ENCODE results near the gene ZNG1C.
"Not testable (repeated sequence)": the region's sequence is repeated elsewhere in the genome, so short reads cannot be mapped to it uniquely, and the experiment has no call there.

ZNG1C gene

DNA sequence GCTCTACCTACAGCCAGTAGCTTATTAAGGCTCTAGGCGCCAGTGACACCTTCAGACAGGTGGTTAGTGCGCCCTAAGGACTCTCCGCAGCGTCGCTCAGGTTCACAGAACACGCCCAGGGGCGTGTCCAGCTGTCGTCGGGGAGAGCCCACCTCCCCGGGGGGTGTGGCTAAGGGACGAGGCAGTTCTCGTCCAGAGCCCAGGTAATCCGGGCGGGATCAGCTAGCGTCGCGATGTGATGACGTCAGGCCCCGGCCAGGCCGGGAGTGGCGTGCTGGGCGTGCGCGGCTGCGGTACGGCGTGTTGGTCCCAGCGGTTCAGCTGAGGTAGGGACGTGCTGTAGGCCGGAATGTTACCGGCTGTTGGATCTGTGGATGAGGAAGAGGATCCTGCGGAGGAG lies at the start of gene ZNG1C:
Gene ZNG1C, plus strand, starts transcription at position 301 of the 400 bp plus-strand sequence. Its CDS starts 49 bp downstream, at position 350.
- not testable (repeated sequence) for H3K27ac ChIP-seq; H2AFZ ChIP-seq (ENCODE audit: low read depth); H3K4me2 ChIP-seq; H3K9ac ChIP-seq; H3K36me3 ChIP-seq (ENCODE audit: insufficient read depth); H3K79me2 ChIP-seq (ENCODE audit: insufficient read depth, low read depth); H4K20me1 ChIP-seq (ENCODE audit: insufficient read depth); H3K27me3 ChIP-seq (ENCODE audit: insufficient read depth, low read depth); H3K4me3 ChIP-seq (IDR thresholded peaks at IDR 0.05; ENCODE audit: insufficient read depth, low read depth, low read length); H3K4me1 ChIP-seq (ENCODE audit: low read depth, poor library complexity, severe bottlenecking)

- H3K9ac ChIP-seq; H3K27ac ChIP-seq; H3K4me2 ChIP-seq; H2AFZ ChIP-seq (ENCODE audit: low read depth); H3K4me1 ChIP-seq (ENCODE audit: low read depth, poor library complexity, severe bottlenecking); H4K20me1 ChIP-seq (ENCODE audit: insufficient read depth); H3K79me2 ChIP-seq (ENCODE audit: insufficient read depth, low read depth); H3K27me3 ChIP-seq (ENCODE audit: insufficient read depth, low read depth); H3K36me3 ChIP-seq (ENCODE audit: insufficient read depth); H3K4me3 ChIP-seq (IDR thresholded peaks at IDR 0.05; ENCODE audit: insufficient read depth, low read depth, low read length): not testable (repeated sequence)
Observed at GRCh38 chr9:68242437-68242836, 654 bp downstream of the ZNG1C start.

GRCh38 chr9:68281041-68281440 lies 39.3 kb downstream of the ZNG1C start:
- not testable (repeated sequence) for H3K27ac ChIP-seq; H3K27me3 ChIP-seq (ENCODE audit: insufficient read depth, low read depth); H3K4me1 ChIP-seq (ENCODE audit: low read depth, poor library complexity, severe bottlenecking); H3K79me2 ChIP-seq (ENCODE audit: insufficient read depth, low read depth); H3K4me2 ChIP-seq; H3K4me3 ChIP-seq (IDR thresholded peaks at IDR 0.05; ENCODE audit: insufficient read depth, low read depth, low read length); H3K36me3 ChIP-seq (ENCODE audit: insufficient read depth); H2AFZ ChIP-seq (ENCODE audit: low read depth); H3K9ac ChIP-seq; H4K20me1 ChIP-seq (ENCODE audit: insufficient read depth)

GRCh38 chr9:68302567-68302966 lies 60.8 kb downstream of the ZNG1C start, which contains the start of gene FOXD4L3:
Gene FOXD4L3 (plus strand): TSS chr9:68302867. CDS start chr9:68302952, 85 bp downstream.
- H3K4me2 ChIP-seq, result not testable (repeated sequence)

GRCh38 chr9:68303771-68304170 lies 62.0 kb downstream of the ZNG1C start:
- not testable (repeated sequence) for H3K27ac ChIP-seq; H3K27me3 ChIP-seq (ENCODE audit: insufficient read depth, low read depth); H4K20me1 ChIP-seq (ENCODE audit: insufficient read depth); H3K4me1 ChIP-seq (ENCODE audit: low read depth, poor library complexity, severe bottlenecking); H2AFZ ChIP-seq (ENCODE audit: low read depth); H3K79me2 ChIP-seq (ENCODE audit: insufficient read depth, low read depth); H3K4me2 ChIP-seq; H3K36me3 ChIP-seq (ENCODE audit: insufficient read depth); H3K4me3 ChIP-seq (IDR thresholded peaks at IDR 0.05; ENCODE audit: insufficient read depth, low read depth, low read length); H3K9ac ChIP-seq

More at GRCh38 chr9:68302567-68302966, 60.8 kb downstream of the ZNG1C start, which contains the start of gene FOXD4L3:
- not testable (repeated sequence) for H4K20me1 ChIP-seq (ENCODE audit: insufficient read depth); H3K27me3 ChIP-seq (ENCODE audit: insufficient read depth, low read depth); H3K79me2 ChIP-seq (ENCODE audit: insufficient read depth, low read depth); H3K4me3 ChIP-seq (IDR thresholded peaks at IDR 0.05; ENCODE audit: insufficient read depth, low read depth, low read length); H3K36me3 ChIP-seq (ENCODE audit: insufficient read depth); H3K27ac ChIP-seq; H2AFZ ChIP-seq (ENCODE audit: low read depth); H3K4me1 ChIP-seq (ENCODE audit: low read depth, poor library complexity, severe bottlenecking); H3K9ac ChIP-seq

DNA sequence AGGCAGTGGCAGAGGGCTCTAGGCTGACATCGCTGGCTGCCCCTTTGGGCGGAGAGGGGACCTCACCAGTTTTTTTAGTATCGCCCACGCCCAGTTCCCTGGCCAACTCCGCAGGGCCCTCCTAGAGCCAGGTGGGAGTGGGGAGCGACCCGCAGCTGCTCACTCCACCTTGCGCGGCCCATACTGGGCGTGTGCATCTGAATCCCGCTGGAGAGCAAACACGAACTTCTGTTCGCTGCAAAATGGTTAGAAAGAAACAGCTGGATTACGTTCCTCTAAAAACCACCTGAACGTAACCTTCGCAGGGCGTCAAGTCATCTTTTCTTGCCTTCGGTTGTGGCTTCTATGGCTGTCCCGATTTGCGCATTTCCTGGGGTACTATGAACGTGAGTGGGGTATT lies 62.4 kb downstream of the ZNG1C start:
- H3K27me3 ChIP-seq (ENCODE audit: insufficient read depth, low read depth); H3K4me1 ChIP-seq (ENCODE audit: low read depth, poor library complexity, severe bottlenecking); H3K4me3 ChIP-seq (IDR thresholded peaks at IDR 0.05; ENCODE audit: insufficient read depth, low read depth, low read length); H3K9ac ChIP-seq; H2AFZ ChIP-seq (ENCODE audit: low read depth); H3K36me3 ChIP-seq (ENCODE audit: insufficient read depth); H3K27ac ChIP-seq; H4K20me1 ChIP-seq (ENCODE audit: insufficient read depth); H3K79me2 ChIP-seq (ENCODE audit: insufficient read depth, low read depth); H3K4me2 ChIP-seq: not testable (repeated sequence)

- H3K9ac ChIP-seq; H3K27ac ChIP-seq; H2AFZ ChIP-seq (ENCODE audit: low read depth); H3K4me3 ChIP-seq (IDR thresholded peaks at IDR 0.05; ENCODE audit: insufficient read depth, low read depth, low read length); H3K36me3 ChIP-seq (ENCODE audit: insufficient read depth); H4K20me1 ChIP-seq (ENCODE audit: insufficient read depth); H3K79me2 ChIP-seq (ENCODE audit: insufficient read depth, low read depth); H3K4me1 ChIP-seq (ENCODE audit: low read depth, poor library complexity, severe bottlenecking); H3K4me2 ChIP-seq; H3K27me3 ChIP-seq (ENCODE audit: insufficient read depth, low read depth): not testable (repeated sequence)
Observed at GRCh38 chr9:68304777-68305176, 63.0 kb downstream of the ZNG1C start.

DNA sequence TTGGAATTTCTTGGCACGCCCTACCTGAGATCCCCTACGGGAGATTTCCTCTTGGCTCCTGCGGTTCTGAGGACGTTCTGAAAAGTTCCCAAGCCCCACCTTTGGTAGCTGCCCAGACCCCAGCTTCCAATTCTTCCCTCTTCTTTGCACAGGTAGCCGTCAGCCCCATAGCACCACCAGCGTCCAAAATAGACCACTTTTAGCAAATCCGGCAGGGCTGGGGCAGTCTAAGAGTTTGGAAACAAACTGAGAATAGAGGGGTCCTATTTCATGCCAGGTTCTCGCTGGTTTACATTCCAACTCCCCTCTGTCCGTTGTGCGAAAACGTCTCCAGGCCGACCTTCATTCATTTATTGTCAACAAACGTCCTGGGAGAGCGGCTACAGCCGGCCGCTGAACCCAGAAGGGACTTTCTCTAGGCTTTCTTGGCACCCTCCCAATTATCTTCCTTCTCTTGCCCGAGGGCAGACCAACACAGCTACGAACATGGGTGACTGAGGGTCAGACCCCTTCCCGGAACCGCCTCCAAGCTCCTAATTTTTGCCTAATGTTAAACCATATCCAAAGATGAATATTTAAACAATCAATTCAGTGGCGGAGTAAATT lies 64.0 kb downstream of the ZNG1C start:
- not testable (repeated sequence) for H3K4me2 ChIP-seq; H3K4me3 ChIP-seq (IDR thresholded peaks at IDR 0.05; ENCODE audit: insufficient read depth, low read depth, low read length); H3K27ac ChIP-seq; H4K20me1 ChIP-seq (ENCODE audit: insufficient read depth); H3K9ac ChIP-seq; H2AFZ ChIP-seq (ENCODE audit: low read depth); H3K27me3 ChIP-seq (ENCODE audit: insufficient read depth, low read depth); H3K79me2 ChIP-seq (ENCODE audit: insufficient read depth, low read depth); H3K4me1 ChIP-seq (ENCODE audit: low read depth, poor library complexity, severe bottlenecking); H3K36me3 ChIP-seq (ENCODE audit: insufficient read depth)

- not testable (repeated sequence) for H3K27me3 ChIP-seq (ENCODE audit: insufficient read depth, low read depth); H3K36me3 ChIP-seq (ENCODE audit: insufficient read depth); H3K27ac ChIP-seq; H3K4me1 ChIP-seq (ENCODE audit: low read depth, poor library complexity, severe bottlenecking); H3K4me2 ChIP-seq; H2AFZ ChIP-seq (ENCODE audit: low read depth); H3K9ac ChIP-seq; H3K79me2 ChIP-seq (ENCODE audit: insufficient read depth, low read depth); H4K20me1 ChIP-seq (ENCODE audit: insufficient read depth); H3K4me3 ChIP-seq (IDR thresholded peaks at IDR 0.05; ENCODE audit: insufficient read depth, low read depth, low read length)
Observed at GRCh38 chr9:68306391-68306964, 64.7 kb downstream of the ZNG1C start.

GRCh38 chr9:68307127-68307526 lies 65.3 kb downstream of the ZNG1C start:
- H3K27ac ChIP-seq; H4K20me1 ChIP-seq (ENCODE audit: insufficient read depth); H3K4me1 ChIP-seq (ENCODE audit: low read depth, poor library complexity, severe bottlenecking); H3K9ac ChIP-seq; H3K36me3 ChIP-seq (ENCODE audit: insufficient read depth); H3K79me2 ChIP-seq (ENCODE audit: insufficient read depth, low read depth); H3K4me2 ChIP-seq; H3K27me3 ChIP-seq (ENCODE audit: insufficient read depth, low read depth); H2AFZ ChIP-seq (ENCODE audit: low read depth); H3K4me3 ChIP-seq (IDR thresholded peaks at IDR 0.05; ENCODE audit: insufficient read depth, low read depth, low read length): not testable (repeated sequence)
